NB4 (cell line): Measurements from ENCODE around the gene ZDHHC23.

Experiments used
- DNase-seq: peaks from one replicate; pipeline ENCODE4 v3.0.0; 2010; ENCODE audit warnings: low read depth
- H3K4me3 ChIP-seq: one replicate; pipeline ENCODE4 v1.5.1; 2011; ENCODE audit warnings: mild to moderate bottlenecking, low read depth, low read length, moderate library complexity
- CTCF ChIP-seq: IDR thresholded peaks from one replicate; pipeline ENCODE4 v1.5.1; 2012; ENCODE audit warnings: low read depth, low read length
- MAX ChIP-seq: IDR thresholded peaks from 2 replicates; pipeline ENCODE4 v1.6.1; 2011; ENCODE audit warnings: low read depth, low read length
- MYC ChIP-seq: IDR thresholded peaks from 2 replicates; pipeline ENCODE4 v1.6.1; 2011; ENCODE audit warnings: low read depth, low read length
- POLR2A ChIP-seq: IDR thresholded peaks from 2 replicates; pipeline ENCODE4 v1.6.1; 2011; ENCODE audit warnings: mild to moderate bottlenecking; ENCODE audit not compliant: insufficient read length; ENCODE audit errors: extremely low read depth

The ZDHHC23 gene

GRCh38 chr3:113977822-113978221, 30.0 kb downstream of the ZDHHC23 start:
- no peak overlapping the region for H3K4me3 ChIP-seq
- DNase-seq = peak; percentile 14
- TF ChIP-seq MYC = no peak
- no peak for TF ChIP-seq POLR2A
- no peak for TF ChIP-seq MAX
- no peak for TF ChIP-seq CTCF

DNA sequence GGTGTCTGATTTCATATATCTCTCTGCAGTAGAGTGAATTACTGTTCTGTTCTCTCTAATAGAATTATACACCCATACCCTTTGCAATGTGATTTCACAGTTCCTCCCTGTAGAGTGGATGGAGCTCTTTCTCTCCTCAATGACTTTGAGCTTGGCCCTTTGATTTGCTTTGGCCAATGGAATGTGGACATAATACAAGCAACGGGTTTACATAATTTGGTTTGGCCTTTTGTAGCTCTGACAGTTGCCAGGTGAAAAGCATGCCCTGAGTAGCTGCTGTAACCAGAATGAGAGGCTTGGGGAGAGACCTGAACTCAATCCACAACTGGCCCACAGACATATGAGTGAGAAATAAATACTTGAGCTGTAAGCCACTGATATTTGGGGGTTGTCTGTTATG, 32.1 kb downstream of the ZDHHC23 start:
- TF ChIP-seq POLR2A (no peak), MYC (no peak), MAX (no peak), CTCF (no peak)
- no peak overlapping the region for H3K4me3 ChIP-seq
- no peak for DNase-seq

DNA sequence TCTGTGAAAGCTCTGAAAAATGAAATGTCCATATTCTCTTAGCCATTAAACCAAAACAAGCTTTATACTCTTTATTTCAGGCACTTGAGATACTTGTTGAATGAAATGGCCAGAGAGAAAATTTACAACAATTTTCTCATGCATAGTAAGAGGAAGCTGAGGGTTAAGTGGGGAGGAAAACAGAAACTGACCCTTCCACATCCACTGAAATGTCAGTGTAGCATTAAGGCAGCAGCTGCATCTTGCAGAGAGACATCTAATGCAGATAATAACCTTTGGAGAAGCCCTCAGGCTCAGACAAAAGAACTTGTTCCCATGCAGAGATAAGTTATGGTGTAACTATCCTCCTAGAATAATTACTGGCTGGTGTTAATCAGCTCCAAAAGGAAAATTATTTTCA, 34.0 kb downstream of the ZDHHC23 start:
- DNase-seq = no peak
- no peak overlapping the region for H3K4me3 ChIP-seq
- TF ChIP-seq CTCF = no peak
- TF ChIP-seq MAX = no peak
- TF ChIP-seq POLR2A = no peak
- no peak for TF ChIP-seq MYC

GRCh38 chr3:113983544-113983943, 35.7 kb downstream of the ZDHHC23 start:
- TF ChIP-seq MYC = no peak
- no peak for TF ChIP-seq CTCF
- TF ChIP-seq POLR2A = no peak
- no peak overlapping the region for H3K4me3 ChIP-seq
- DNase-seq = no peak

GRCh38 chr3:113985541-113985940, 37.7 kb downstream of the ZDHHC23 start:
- no peak for TF ChIP-seq MYC
- no peak for TF ChIP-seq MAX
- TF ChIP-seq POLR2A = no peak
- no peak for TF ChIP-seq CTCF
- H3K4me3 ChIP-seq = no peak overlapping the region
- peak; percentile 41 for DNase-seq

DNA sequence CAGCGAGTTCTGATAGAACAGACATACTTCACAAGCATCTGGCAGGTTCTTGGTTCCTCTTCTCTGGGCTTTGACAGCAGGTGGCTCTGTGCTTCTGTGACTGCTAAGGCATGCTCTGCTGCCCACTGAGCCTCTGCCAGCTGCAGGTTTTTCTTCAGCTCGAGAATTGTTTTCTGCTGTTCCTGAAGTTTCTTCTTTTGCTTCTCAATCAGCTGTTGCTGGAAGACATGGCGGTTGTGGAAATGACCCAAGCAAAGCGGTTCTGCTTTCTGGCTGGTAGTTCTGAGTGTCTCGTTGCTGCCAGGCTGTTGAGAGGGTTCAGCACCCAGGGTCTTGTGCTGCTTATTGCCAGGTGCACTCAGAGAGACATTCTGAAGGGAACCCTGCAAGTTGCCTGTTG, 57.7 kb downstream of the ZDHHC23 start:
- TF ChIP-seq CTCF = no peak
- TF ChIP-seq MAX = no peak
- no peak for TF ChIP-seq POLR2A
- TF ChIP-seq MYC = no peak
- H3K4me3 ChIP-seq = no peak overlapping the region
- DNase-seq = no peak
